ENCODE data around the gene TNPO3. TPM values are rescaled to one million over a fixed set of nuclear protein-coding genes. Genes with fewer than 3 reads are reported as not detected.

TNPO3 gene
- polyA plus RNA-seq, 1 donor from 2014 or later = 47.7 TPM

GRCh38 chr7:129073204-129073603 lies 18.3 kb upstream of the TNPO3 start:
- Histone ChIP-seq H3K36me3 (ENCODE audit: insufficient read depth, low read length) (no peaks in the 10 kb centered on the region), H3K9me3 (ENCODE audit: low read length) (no peaks in the 10 kb centered on the region), H3K79me2 (replicated peaks; ENCODE audit: insufficient read depth, low read length) (no peaks in the 10 kb centered on the region), H3K4me3 (ENCODE audit: low read length) (no peak overlapping the region), H3K4me2 (ENCODE audit: low read length) (no peak overlapping the region), H3K27ac (ENCODE audit: low read length) (no peak overlapping the region), H3K27me3 (ENCODE audit: insufficient read depth, low read depth, low read length) (no peaks in the 10 kb centered on the region), H3K9me2 (ENCODE audit: insufficient read depth, low read length) (no peaks in the 10 kb centered on the region), H3F3A (ENCODE audit: insufficient read depth, low read length, poor library complexity, severe bottlenecking) (no peaks in the 10 kb centered on the region), H3K9ac (ENCODE audit: low read length) (no peak overlapping the region), H2AFZ (ENCODE audit: low read depth, low read length) (no peak overlapping the region), H4K20me1 (ENCODE audit: insufficient read depth) (no peaks in the 10 kb centered on the region)
- TF ChIP-seq REST (IDR thresholded peaks at IDR 0.05; ENCODE audit: borderline replicate concordance) = no peak
- TF ChIP-seq POLR2AphosphoS5 (IDR thresholded peaks at IDR 0.05) = no peak
- TF ChIP-seq RAD21 (conservative IDR thresholded peaks at IDR 0.05) = no peak
- no peak for TF ChIP-seq MXI1 (conservative IDR thresholded peaks at IDR 0.05; ENCODE audit: poor library complexity, severe bottlenecking)
- TF ChIP-seq SMC3 (conservative IDR thresholded peaks at IDR 0.05; ENCODE audit: poor library complexity) = no peak
- no peak for TF ChIP-seq EZH2 (IDR thresholded peaks at IDR 0.05; ENCODE audit: borderline replicate concordance, insufficient read depth, low read length, poor library complexity, severe bottlenecking)
- no peak for TF ChIP-seq EP300 (conservative IDR thresholded peaks at IDR 0.05; ENCODE audit: poor library complexity, severe bottlenecking)
- TF ChIP-seq TAF1 (IDR thresholded peaks at IDR 0.05; ENCODE audit: low read depth) = no peak
- TF ChIP-seq CTCF (IDR thresholded peaks at IDR 0.05; ENCODE audit: poor library complexity, severe bottlenecking) = no peak

- Histone ChIP-seq H3K4me2 (ENCODE audit: low read length) (no peak overlapping the region), H3K27ac (ENCODE audit: low read length) (no peak overlapping the region), H3K9me2 (ENCODE audit: insufficient read depth, low read length) (no peaks in the 10 kb centered on the region), H3K27me3 (ENCODE audit: insufficient read depth, low read depth, low read length) (no peaks in the 10 kb centered on the region), H3K79me2 (replicated peaks; ENCODE audit: insufficient read depth, low read length) (no peaks in the 10 kb centered on the region), H3K9ac (ENCODE audit: low read length) (no peak overlapping the region), H2AFZ (ENCODE audit: low read depth, low read length) (no peak overlapping the region), H3K9me3 (ENCODE audit: low read length) (no peaks in the 10 kb centered on the region), H3K36me3 (ENCODE audit: insufficient read depth, low read length) (no peaks in the 10 kb centered on the region), H4K20me1 (ENCODE audit: insufficient read depth) (no peaks in the 10 kb centered on the region), H3K4me3 (ENCODE audit: low read length) (no peak overlapping the region), H3F3A (ENCODE audit: insufficient read depth, low read length, poor library complexity, severe bottlenecking) (no peaks in the 10 kb centered on the region)
- no peak for TF ChIP-seq REST (IDR thresholded peaks at IDR 0.05; ENCODE audit: borderline replicate concordance)
- no peak for TF ChIP-seq TAF1 (IDR thresholded peaks at IDR 0.05; ENCODE audit: low read depth)
- no peak for TF ChIP-seq CTCF (IDR thresholded peaks at IDR 0.05; ENCODE audit: poor library complexity, severe bottlenecking)
- no peak for TF ChIP-seq EZH2 (IDR thresholded peaks at IDR 0.05; ENCODE audit: borderline replicate concordance, insufficient read depth, low read length, poor library complexity, severe bottlenecking)
Measured at GRCh38 chr7:129072479-129073011, 17.6 kb upstream of the TNPO3 start.

Measured in neural cell (in vitro differentiated cells).